ENCODE measurements around the gene CCN5.

DNA sequence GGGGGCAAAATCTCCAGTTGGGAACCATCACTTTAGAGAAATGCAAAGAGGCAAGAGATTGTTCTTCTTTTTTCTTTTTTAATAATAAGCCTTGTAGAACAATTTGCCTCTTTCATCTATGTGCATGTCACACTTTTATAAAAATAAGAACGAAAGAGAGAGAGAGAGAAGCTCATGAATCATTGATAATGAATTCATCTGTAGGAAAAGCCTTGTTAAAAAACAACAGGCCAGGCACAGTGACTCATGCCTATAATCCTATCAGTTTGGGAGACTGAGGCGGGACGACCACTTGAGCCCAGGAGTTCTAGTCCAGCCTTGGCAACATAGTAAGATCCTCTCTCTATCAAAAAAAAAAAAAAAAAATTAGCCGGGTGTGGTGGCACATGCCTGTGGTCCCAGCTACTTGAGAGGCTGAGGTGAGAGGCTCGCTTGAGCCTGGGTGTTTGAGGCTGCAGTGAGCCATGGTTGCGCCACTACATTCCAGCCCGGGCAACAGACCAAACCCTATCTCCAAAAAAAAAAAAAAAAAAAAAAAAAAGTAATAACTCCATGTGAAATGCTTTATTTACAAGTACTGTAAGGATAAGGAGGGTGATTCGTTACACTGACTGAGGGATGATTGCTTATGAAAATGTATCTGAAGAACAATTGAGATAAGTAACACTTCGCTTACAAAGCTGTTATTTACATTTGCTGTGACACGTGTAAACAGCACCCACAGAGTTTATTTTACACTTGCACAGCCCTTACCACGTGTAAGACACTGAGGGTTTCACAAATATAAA is 6.0 kb downstream of the CCN5 start:
- no peak for TF ChIP-seq RFX5 (IDR thresholded peaks at IDR 0.05; ENCODE audit: borderline replicate concordance, low read depth, low read length)
- no peak for TF ChIP-seq EZH2 (IDR thresholded peaks at IDR 0.05; ENCODE audit: low read depth, low read length, severe bottlenecking)
- TF ChIP-seq BCL11A (IDR thresholded peaks at IDR 0.05; ENCODE audit: low read depth in 2 of 2, low read length in 2 of 2): no peak
- TF ChIP-seq HDAC2 (IDR thresholded peaks at IDR 0.05; ENCODE audit: borderline replicate concordance in 1 of 2, low read depth in 2 of 2, low read length in 2 of 2): no peak
- TF ChIP-seq ASH2L (IDR thresholded peaks at IDR 0.05; ENCODE audit: low read length): no peak
- no peak for TF ChIP-seq SIX5 (IDR thresholded peaks at IDR 0.05; ENCODE audit: low read depth, low read length)
- TF ChIP-seq EP300 (IDR thresholded peaks at IDR 0.05; ENCODE audit: borderline replicate concordance in 1 of 2, low read depth in 2 of 2, low read length in 2 of 2): no peak
- TF ChIP-seq, protein P1, sequence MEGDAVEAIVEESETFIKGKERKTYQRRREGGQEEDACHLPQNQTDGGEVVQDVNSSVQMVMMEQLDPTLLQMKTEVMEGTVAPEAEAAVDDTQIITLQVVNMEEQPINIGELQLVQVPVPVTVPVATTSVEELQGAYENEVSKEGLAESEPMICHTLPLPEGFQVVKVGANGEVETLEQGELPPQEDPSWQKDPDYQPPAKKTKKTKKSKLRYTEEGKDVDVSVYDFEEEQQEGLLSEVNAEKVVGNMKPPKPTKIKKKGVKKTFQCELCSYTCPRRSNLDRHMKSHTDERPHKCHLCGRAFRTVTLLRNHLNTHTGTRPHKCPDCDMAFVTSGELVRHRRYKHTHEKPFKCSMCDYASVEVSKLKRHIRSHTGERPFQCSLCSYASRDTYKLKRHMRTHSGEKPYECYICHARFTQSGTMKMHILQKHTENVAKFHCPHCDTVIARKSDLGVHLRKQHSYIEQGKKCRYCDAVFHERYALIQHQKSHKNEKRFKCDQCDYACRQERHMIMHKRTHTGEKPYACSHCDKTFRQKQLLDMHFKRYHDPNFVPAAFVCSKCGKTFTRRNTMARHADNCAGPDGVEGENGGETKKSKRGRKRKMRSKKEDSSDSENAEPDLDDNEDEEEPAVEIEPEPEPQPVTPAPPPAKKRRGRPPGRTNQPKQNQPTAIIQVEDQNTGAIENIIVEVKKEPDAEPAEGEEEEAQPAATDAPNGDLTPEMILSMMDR (IDR thresholded peaks at IDR 0.05; ENCODE audit: control extremely low read depth in 1 of 3, insufficient read depth in 1 of 3, low read depth in 1 of 3, low read length in 3 of 3): no peak
- TF ChIP-seq POLR2AphosphoS5 (IDR thresholded peaks at IDR 0.05; ENCODE audit: low read depth, low read length): no peak
- TF ChIP-seq EGR1 (IDR thresholded peaks at IDR 0.05; ENCODE audit: borderline replicate concordance, low read depth, low read length): no peak
- TF ChIP-seq POLR2A (IDR thresholded peaks at IDR 0.05; ENCODE audit: control extremely low read depth in 1 of 2, low read depth in 2 of 2, low read length in 2 of 2): no peak
- TF ChIP-seq, protein P2, sequence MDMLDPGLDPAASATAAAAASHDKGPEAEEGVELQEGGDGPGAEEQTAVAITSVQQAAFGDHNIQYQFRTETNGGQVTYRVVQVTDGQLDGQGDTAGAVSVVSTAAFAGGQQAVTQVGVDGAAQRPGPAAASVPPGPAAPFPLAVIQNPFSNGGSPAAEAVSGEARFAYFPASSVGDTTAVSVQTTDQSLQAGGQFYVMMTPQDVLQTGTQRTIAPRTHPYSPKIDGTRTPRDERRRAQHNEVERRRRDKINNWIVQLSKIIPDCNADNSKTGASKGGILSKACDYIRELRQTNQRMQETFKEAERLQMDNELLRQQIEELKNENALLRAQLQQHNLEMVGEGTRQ (IDR thresholded peaks at IDR 0.05; ENCODE audit: low read length): no peak
- TF ChIP-seq NRF1 (IDR thresholded peaks at IDR 0.05; ENCODE audit: low read depth, low read length): no peak

Data from H1 (cell line).